A172 (cell line): ENCODE results near the gene TOMM40. TPM values are rescaled to one million over a fixed set of nuclear protein-coding genes. Genes with fewer than 3 reads are reported as not detected.
"Not testable (repeated sequence)": the region's sequence is repeated elsewhere in the genome, so short reads cannot be mapped to it uniquely, and the experiment has no call there.

Experiments
- DNase-seq: peaks from one replicate; pipeline ENCODE4 v3.0.0-alpha.2; 2015; ENCODE audit warnings: low spot score
- total RNA-seq: library from RNA; depleted of rRNA; stranded (reverse); fragments of >200 nt; shearing (Covaris generic); gene quantifications from 2 replicates; pipeline ENCODE4 v1.2.3, GENCODE V29; 2014; rRNA removed

TOMM40 gene
- total RNA-seq = 109 and 111 TPM in 2 replicates

DNA sequence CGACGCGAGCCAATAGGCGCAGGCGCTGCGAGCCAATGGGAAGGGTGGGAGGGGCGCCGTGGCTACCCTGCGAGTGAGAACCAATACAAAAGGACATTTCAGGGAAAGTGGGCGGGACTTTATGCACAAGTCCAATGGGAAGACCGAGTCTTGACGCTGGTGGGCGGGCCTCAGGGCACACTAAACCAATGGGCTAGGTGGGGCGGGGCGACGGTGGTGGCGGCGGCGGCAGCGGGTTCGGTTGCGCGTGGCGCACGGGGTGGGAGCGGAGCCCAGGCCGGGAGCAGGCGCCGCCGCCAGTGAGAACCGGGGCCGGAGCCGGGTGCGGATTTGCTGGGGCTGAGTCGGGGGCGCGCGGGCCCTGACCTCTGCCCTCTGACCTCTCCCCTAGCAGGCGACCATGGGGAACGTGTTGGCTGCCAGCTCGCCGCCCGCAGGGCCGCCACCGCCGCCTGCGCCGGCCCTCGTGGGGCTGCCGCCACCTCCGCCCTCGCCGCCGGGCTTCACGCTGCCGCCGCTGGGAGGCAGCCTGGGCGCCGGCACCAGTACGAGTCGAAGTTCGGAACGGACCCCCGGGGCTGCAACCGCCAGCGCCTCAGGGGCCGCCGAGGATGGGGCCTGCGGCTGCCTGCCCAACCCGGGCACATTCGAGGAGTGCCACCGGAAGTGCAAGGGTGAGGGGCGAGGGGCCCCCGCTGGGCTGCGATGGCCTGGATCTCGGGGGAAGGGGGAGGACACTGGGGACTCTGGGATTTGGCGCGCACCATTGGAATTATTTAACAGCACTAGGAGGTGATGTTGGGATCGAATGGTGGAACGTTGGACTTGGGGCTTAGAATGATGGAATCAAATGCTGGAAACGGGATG lies at the start of gene TOMM40:
Gene TOMM40, plus strand, starts transcription at position 239 of the 867 bp plus-strand sequence. Its CDS starts 162 bp downstream, at position 401.
- DNase-seq = peak; percentile 96

DNA sequence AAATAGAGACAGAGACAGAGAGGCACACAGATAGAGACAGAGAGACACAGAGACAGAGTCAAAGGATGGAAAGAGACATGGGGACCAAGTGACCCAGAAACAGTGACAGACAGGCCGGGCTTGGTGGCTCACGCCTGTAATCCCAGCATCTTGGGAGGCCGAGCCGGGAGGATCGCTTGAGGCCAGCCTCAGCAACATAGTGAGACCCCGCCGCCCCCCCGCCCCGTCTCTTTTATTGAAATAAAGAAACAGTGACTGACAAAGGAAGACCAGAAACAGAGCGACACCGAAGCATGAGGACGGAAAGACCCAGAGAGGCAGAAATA lies 45.8 kb upstream of the TOMM40 start:
- no peak for DNase-seq

DNA sequence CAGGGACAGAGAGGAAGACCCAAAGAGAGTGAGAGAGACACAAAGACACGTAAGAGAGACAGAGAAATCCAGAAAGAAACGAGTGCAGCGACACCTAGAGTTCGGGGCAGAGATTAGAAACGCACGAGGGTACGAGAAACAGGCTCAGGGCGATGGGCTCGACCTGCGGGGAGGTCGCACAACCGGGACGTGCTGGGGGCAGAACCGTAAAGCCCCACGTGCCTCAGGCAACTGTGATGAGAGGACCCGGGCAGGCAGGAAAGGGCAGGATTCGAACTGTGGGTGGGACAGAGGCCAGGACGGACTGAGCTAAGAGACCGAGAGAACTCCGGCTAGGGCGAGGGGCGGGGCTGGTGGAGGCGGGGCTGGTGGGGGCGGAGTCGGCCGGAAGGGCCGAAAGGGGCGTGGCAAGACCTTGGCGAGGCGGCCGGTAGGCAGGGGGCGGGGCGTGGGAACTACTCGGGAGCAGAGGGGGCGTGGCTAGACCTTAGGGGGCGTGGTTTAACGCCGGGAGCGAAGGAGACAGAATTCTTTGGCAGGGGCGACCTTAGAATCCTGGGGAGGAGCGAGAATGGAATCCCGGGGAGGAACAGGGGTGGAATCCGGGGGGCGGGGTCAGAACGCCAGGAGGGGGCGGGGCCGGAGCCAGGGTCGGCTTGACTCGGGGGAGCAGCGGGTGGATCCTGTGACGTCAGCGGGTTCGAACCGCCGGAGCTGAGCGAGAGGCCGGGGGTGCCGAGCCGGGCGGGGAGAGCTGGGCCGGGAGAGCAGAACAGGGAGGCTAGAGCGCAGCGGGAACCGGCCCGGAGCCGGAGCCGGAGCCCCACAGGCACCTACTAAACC lies 45.2 kb upstream of the TOMM40 start, which contains the start of gene NECTIN2:
Gene NECTIN2, plus strand, starts transcription at position 686 of the 843 bp plus-strand sequence. CDS start 229 bp downstream, outside the sequence.
- DNase-seq = peak; percentile 84

DNA sequence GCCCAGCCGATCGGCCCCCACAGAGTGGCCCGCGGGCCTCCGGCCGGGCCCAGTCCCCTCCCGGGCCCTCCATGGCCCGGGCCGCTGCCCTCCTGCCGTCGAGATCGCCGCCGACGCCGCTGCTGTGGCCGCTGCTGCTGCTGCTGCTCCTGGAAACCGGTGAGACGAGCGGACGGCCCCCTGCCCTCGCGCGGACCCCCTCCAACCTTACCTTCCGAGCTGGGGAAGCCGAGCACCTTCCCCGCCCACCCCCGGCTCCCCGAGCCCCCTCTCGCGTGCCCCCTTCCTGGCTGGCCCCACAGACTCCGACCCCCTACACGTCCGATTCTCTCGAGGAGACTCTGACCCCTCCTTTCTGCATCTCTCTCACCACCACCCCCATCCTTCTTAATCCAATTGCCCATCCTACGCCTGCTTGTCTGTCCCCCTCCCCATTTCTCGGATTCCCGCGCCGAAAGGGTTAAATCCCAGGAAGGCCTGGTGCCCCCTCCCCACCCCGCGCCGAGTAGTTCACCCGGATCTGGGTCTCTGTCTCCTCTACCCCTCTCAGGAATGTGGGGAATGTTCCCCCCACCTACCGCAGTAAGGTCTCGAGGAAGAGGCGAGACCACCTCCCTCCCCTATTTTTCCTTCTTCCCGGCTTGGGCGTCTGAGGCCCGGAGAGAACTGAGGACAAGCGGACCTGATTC lies 44.5 kb upstream of the TOMM40 start:
- no peak for DNase-seq

- DNase-seq = peak; percentile 15
Observed at GRCh38 chr19:44847144-44848035, 43.7 kb upstream of the TOMM40 start.

DNA sequence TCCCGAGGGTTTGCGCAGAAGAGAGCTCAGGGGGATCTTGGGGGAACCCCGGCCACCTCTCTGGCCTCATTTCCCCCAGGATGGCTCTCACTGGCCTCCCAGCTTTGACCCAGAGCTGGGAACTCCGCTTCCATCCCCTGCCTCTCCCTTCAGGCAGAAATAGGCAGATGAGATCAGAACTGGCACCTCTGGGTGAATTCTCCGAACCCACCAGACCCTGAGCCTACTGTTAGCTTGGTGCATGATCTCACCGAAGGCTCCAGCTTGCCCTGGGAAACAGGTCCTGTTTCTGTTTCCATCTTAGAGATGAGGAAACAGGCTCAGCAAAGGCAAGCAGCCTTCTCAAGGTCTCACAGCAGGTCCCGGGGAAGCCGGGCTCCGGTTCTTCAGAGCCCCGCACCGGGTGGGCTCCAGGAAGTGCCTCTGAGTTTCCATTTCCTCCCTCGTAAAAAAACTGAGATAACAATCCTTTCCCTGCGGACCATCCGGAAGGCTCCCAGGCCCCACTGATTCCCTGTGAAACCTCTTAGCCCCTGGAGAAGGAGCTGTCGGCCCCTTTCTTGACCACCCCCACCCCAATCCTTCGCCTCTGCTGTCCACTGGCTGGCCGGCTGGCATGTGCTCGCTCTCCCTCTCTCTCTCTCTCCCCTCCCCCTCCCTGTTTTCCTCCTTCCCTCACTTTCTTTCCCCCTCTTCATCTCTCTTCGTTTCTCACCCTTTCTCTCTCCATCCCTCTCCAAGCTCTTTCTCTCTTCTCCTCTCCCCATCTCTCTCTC lies 42.8 kb upstream of the TOMM40 start:
- DNase-seq = no peak

DNA sequence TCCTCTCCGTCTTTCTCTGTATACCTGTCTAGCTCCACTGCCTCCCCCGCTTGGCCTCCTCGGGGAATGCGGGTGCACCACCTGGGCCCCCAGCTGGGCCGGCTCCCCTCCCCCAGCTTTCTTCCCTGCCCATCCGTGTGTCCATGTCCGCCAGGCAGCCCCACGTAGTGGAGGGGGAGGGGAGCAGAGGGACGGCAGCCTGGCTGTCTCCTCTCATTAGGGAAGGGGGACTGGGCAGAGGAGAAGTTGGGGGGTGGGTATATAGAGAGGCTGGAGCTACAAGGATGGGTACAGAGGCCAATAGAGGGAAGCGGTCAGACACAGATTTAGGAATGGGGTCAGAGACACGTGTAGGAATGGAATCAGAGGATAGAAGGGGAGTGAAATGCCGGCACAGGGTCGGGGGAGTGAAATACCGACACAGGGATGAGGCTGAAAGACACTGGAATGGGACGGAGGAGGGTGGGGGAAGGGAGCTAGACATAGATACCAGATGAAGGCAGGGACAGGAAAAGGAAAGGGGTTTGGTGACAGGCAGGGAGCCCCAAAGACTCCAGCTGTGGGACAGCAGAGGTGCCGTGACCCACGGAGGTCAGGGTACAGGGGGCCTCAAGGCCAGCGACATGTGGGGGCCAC lies 42.1 kb upstream of the TOMM40 start:
- DNase-seq = no peak

- no peak for DNase-seq
Observed at GRCh38 chr19:44850641-44851109, 40.4 kb upstream of the TOMM40 start.

- DNase-seq = no peak
Observed at GRCh38 chr19:44851427-44851826, 39.6 kb upstream of the TOMM40 start.

DNA sequence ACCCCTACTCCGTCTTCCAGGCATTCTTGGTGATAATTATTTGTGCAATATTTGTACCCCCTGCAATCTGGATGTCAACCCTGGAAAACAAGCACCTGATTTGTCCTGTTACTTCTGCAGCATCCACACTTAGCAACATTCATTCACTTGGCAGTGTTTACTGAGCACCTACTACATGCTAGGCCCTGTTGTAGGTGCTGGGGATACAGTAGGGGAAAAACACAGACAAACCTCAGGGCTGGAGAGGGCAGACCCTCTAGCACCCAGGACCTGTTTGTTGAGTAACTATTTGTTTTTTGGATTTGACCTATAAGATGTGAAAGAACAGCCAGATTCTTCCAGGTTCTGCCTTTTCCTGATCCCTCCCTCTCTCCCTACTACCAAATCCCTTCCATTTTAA lies 35.4 kb upstream of the TOMM40 start:
- DNase-seq = no peak

GRCh38 chr19:44856421-44857083 lies 34.5 kb upstream of the TOMM40 start:
- no peak for DNase-seq

DNA sequence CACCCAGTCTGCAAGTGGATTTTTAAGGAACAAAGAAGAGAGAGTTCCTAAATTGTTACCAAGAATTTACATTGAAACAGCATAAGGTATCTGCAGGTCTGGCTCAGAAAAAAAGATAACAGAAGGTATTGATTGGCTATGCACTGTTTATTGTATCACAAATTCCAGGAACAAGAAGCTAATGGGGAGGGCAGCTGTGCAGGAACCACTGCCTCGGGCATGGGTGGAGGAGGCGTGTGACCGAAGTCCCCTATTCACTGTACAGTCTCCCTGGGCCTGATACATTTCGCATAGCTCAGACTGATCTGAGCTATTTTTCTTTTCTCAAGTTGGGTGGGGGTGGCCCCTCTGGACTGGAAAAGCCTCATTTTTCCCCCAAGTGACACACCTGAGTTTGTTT lies 33.2 kb upstream of the TOMM40 start:
- no peak for DNase-seq

- not testable (repeated sequence) for DNase-seq
Observed at GRCh38 chr19:44861576-44861975, 29.5 kb upstream of the TOMM40 start.

- DNase-seq = no peak
Observed at GRCh38 chr19:44863990-44864389, 27.1 kb upstream of the TOMM40 start.

- DNase-seq = no peak
Observed at GRCh38 chr19:44865196-44865767, 25.8 kb upstream of the TOMM40 start.

- DNase-seq = no peak
Observed at GRCh38 chr19:44866664-44867063, 24.4 kb upstream of the TOMM40 start.

- DNase-seq = no peak
Observed at GRCh38 chr19:44867578-44867977, 23.5 kb upstream of the TOMM40 start.

GRCh38 chr19:44869733-44870470 lies 21.2 kb upstream of the TOMM40 start:
- DNase-seq = peak; percentile 61
